PC-3 (cell line): ENCODE results near the gene TMEM231.

Experiments used
- EZH2 ChIP-seq: fragments of 300-600 bp; sonication (generic); IDR thresholded peaks from one replicate; pipeline ENCODE4 v1.6.1; 2017; ENCODE audit warnings: antibody characterized with exemption, mild to moderate bottlenecking, low read length; ENCODE audit not compliant: unreplicated experiment
- TF ChIP-seq, protein P1 (sequence below): fragments of 300-600 bp; sonication (generic); conservative IDR thresholded peaks from 2 replicates; pipeline ENCODE4 v1.5.1; 2017; ENCODE audit warnings: antibody characterized with exemption, low read depth, mild to moderate bottlenecking, low read length

DNA sequence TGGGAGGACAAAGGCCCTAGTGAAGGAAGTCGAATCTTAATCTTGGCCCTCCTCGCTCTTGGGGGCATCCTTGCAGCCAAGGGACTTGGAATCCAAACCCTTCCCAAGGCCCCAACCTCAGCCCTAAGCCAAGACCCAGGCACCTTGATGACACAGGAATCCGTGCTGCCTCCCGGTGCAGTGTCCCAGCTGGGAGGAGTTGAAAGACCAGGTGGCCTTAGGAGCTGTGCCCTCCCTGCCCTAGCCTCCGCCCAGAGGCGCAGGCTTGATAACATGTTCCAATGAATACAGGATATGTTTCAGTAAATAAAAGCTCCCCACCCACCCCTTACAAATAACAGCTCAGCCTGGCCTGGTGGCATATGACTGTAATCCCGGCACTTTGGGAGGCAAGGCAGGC, 20.2 kb downstream of the TMEM231 start, which contains the start of gene CHST5:
- TF ChIP-seq, protein P1, sequence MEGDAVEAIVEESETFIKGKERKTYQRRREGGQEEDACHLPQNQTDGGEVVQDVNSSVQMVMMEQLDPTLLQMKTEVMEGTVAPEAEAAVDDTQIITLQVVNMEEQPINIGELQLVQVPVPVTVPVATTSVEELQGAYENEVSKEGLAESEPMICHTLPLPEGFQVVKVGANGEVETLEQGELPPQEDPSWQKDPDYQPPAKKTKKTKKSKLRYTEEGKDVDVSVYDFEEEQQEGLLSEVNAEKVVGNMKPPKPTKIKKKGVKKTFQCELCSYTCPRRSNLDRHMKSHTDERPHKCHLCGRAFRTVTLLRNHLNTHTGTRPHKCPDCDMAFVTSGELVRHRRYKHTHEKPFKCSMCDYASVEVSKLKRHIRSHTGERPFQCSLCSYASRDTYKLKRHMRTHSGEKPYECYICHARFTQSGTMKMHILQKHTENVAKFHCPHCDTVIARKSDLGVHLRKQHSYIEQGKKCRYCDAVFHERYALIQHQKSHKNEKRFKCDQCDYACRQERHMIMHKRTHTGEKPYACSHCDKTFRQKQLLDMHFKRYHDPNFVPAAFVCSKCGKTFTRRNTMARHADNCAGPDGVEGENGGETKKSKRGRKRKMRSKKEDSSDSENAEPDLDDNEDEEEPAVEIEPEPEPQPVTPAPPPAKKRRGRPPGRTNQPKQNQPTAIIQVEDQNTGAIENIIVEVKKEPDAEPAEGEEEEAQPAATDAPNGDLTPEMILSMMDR: no peak
- no peak for TF ChIP-seq EZH2
